HepG2 (cell line): ENCODE results near the gene SLC6A4. TPM values are rescaled to one million over a fixed set of nuclear protein-coding genes. Genes with fewer than 3 reads are reported as not detected.
A peak's percentile ranks its signal among the peaks of the same experiment; 100 is the strongest.

Experiments
- ATAC-seq: fragments of 200-7000 bp; cut with Tn5 transposase; 3 replicates; pipeline ENCODE4 v1.9.1; 2020; ENCODE audit warnings: mild to moderate bottlenecking, moderate library complexity
- BruUV-seq: library from RNA; stranded (reverse); fragments of 400-500 nt; replicated peaks from 2 replicates; lab custom pipeline; 2021; lab: Mats Ljungman, UMichigan
- CTCF ChIA-PET: fragments of 300-600 bp; formaldehyde crosslinking; extraction: SDS; loops from one replicate; lab custom pipeline; 2021; ENCODE audit warnings: low total read pairs, inconsistent platforms, low intra/inter-chr PET ratio; lab: Yijun Ruan, JAX
- POLR2A ChIA-PET: fragments of 350-600 bp; sonication (Branson Sonifier 250); formaldehyde crosslinking; loops from one replicate; lab custom pipeline; 2020; ENCODE audit warnings: antibody characterized with exemption, inconsistent platforms; lab: Yijun Ruan, JAX
- DNase-seq: peaks from one replicate; pipeline ENCODE4 v3.0.0-alpha.2; 2015; ENCODE audit warnings: low spot score
- FAIRE-seq: peaks from 3 replicates; lab custom pipeline; 2011; peaks lifted over from hg19 to GRCh38; lab: Jason Lieb, UNC
- H2AFZ ChIP-seq: one replicate; pipeline ENCODE4 v1.6.1; 2011; ENCODE audit warnings: low read length, inconsistent platforms
- H3K27ac ChIP-seq: fragments of 300-600 bp; 3 replicates; pipeline ENCODE4 v1.8.0; 2011; ENCODE audit warnings: mixed run types, mild to moderate bottlenecking, mixed read lengths, low read length, inconsistent platforms; ENCODE audit not compliant: insufficient read depth; ENCODE audit errors: extremely low read length
- H3K27me3 ChIP-seq, 2 experiments: fragments of 200-600 bp in 1 of 2; 2 replicates in 1 of 2; 3 replicates in 1 of 2; pipeline versions ENCODE4 v1.6.0 to v1.8.0; 2011; ENCODE audit warnings: low read length in 2 of 2, mild to moderate bottlenecking in 2 of 2, moderate library complexity in 2 of 2, inconsistent platforms in 1 of 2; ENCODE audit not compliant: insufficient read depth in 2 of 2, control insufficient read depth in 1 of 2
- H3K36me3 ChIP-seq, 2 experiments: fragments of 200-600 bp in 1 of 2; replicated peaks in 1 of 2; 2 replicates in 1 of 2; 3 replicates in 1 of 2; pipeline versions ENCODE4 v1.5.1 to v1.8.0; 2011; ENCODE audit warnings: low read length in 2 of 2, inconsistent platforms in 1 of 2; ENCODE audit not compliant: insufficient read depth in 2 of 2, control insufficient read depth in 1 of 2
- H3K4me1 ChIP-seq: 2 replicates; pipeline ENCODE4 v1.5.1; 2012; ENCODE audit warnings: low read length, inconsistent platforms; ENCODE audit not compliant: insufficient read depth
- H3K4me2 ChIP-seq: 2 replicates; pipeline ENCODE4 v1.6.0; 2011; ENCODE audit warnings: low read depth, low read length, inconsistent platforms
- H3K4me3 ChIP-seq, 3 experiments: fragments of 200-600 bp in 1 of 3; sonication (generic), shearing (Covaris generic) in 1 of 3; replicated peaks in 1 of 3; 2 replicates each; pipeline ENCODE4 v1.5.1; 2011 to 2016; ENCODE audit warnings: low read length in 3 of 3, inconsistent platforms in 2 of 3, low read depth in 2 of 3, mild to moderate bottlenecking in 2 of 3, control low read depth in 1 of 3, mixed read lengths in 1 of 3; ENCODE audit not compliant: insufficient read depth in 1 of 3
- H3K79me2 ChIP-seq: one replicate; pipeline ENCODE4 v1.6.1; 2011; ENCODE audit warnings: low read length, inconsistent platforms; ENCODE audit not compliant: insufficient read depth
- H3K9ac ChIP-seq: 2 replicates; pipeline ENCODE4 v1.6.0; 2011; ENCODE audit warnings: mild to moderate bottlenecking, low read depth, low read length, inconsistent platforms; ENCODE audit not compliant: insufficient read depth
- H3K9me3 ChIP-seq: 2 replicates; pipeline ENCODE4 v1.5.1; 2012; ENCODE audit warnings: mild to moderate bottlenecking, low read length
- H4K20me1 ChIP-seq: 2 replicates; pipeline ENCODE4 v1.6.0; 2011; ENCODE audit warnings: inconsistent platforms, mild to moderate bottlenecking, low read length, moderate library complexity; ENCODE audit not compliant: insufficient read depth
- AHDC1 ChIP-seq: sonication (generic); formaldehyde crosslinking; IDR thresholded peaks from 2 replicates; pipeline ENCODE4 v1.5.1; 2020; ENCODE audit warnings: mild to moderate bottlenecking, missing genetic modification reagents, borderline replicate concordance
- SALL1 ChIP-seq: sonication (generic); formaldehyde crosslinking; IDR thresholded peaks from 2 replicates; pipeline ENCODE4 v1.8.0; 2022; ENCODE audit warnings: mild to moderate bottlenecking, missing genetic modification reagents
- SPEN ChIP-seq: sonication (generic); formaldehyde crosslinking; IDR thresholded peaks from 2 replicates; pipeline ENCODE4 v1.5.1; 2020; ENCODE audit warnings: low read depth, mild to moderate bottlenecking, missing genetic modification reagents
- STAG1 ChIP-seq: sonication (generic); formaldehyde crosslinking; IDR thresholded peaks from 2 replicates; pipeline ENCODE4 v1.4.0; 2020; ENCODE audit warnings: missing genetic modification reagents
- WGBS: methylation state at CpG from one replicate; pipeline ENCODE4 v1.1.6; 2017; ENCODE audit warnings: low lambda C conversion rate; 5-methylcytosine and 5-hydroxymethylcytosine counted together
- in situ Hi-C: cut with HindIII; loops from 2 replicates; pipeline ENCODE4 v1.10.0; 2017; ENCODE audit warnings: low pct_unique_long_range_greater_than_20kb; ENCODE audit not compliant: extremely low pct_ligation_motif_present
- intact Hi-C: fragments of 100-400 bp; cut with micrococcal nuclease; formaldehyde crosslinking; loops from one replicate; pipeline ENCODE4 v1.10.0; 2022; ENCODE audit not compliant: unreplicated experiment
- polyA plus RNA-seq, 8 experiments: library from polyadenylated mRNA; depleted of rRNA in 3 of 8; stranded (reverse) in 7 of 8; unstranded in 1 of 8; fragments of >200 nt; fragmentation: Illumina TruSeq in 4 of 8; extraction: Trizol in 4 of 8; gene quantifications; 2 replicates each; pipeline versions ENCODE4 v1.2.1 to v1.2.3, GENCODE V29; 2011 to 2016; ENCODE audit warnings: low read depth in 4 of 8, missing spikeins in 1 of 8, mixed read lengths in 1 of 8; ENCODE audit not compliant: insufficient read depth in 1 of 8
- total RNA-seq, 5 experiments: library from RNA; depleted of rRNA; stranded (reverse); fragments of >200 nt; fragmentation: Illumina TruSeq; extraction: Trizol; gene quantifications; 2 replicates each; pipeline ENCODE4 v1.2.3, GENCODE V29; 2016; ENCODE audit warnings: low read depth in 1 of 5

SLC6A4 gene
- total and polyA plus RNA-seq, 2 of the 13 experiments (the other 11 are each of a cell fraction or from before 2014, with no cell fraction given), result 7.6 to 20.3 TPM

GRCh38 chr17:30221346-30221745 is 14.2 kb downstream of the SLC6A4 start (continued):
- no peak for TF ChIP-seq AHDC1 (CRISPR knock-in tag)
- no peak for TF ChIP-seq STAG1 (CRISPR knock-in tag)

GRCh38 chr17:30220414-30220813 is 15.1 kb downstream of the SLC6A4 start:
- Histone ChIP-seq H3K36me3 (no peaks in the 10 kb centered on the region; a peak in 1 of 5 replicates), H3K4me3 (no peak overlapping the region; a peak in 1 of 6 replicates), H3K27me3 (no peaks in the 10 kb centered on the region), H3K27ac (peak overlapping the region; percentile 50), H3K79me2 (no peaks in the 10 kb centered on the region), H4K20me1 (no peaks in the 10 kb centered on the region), H2AFZ (peak overlapping the region; percentile 42), H3K9ac (peak overlapping the region; percentile 49), H3K9me3 (no peaks in the 10 kb centered on the region), H3K4me1 (peaks cover 68% of the 10 kb centered on the region), H3K4me2 (peak overlapping the region; percentile 56)
- WGBS, result 79% methylated on average over 5 of the region's 5 CpGs
- TF ChIP-seq SPEN (no peak), SALL1 (CRISPR knock-in tag) (peak; percentile 29; the same call in 1 of the 2 replicates)
- POLR2A ChIA-PET, result interaction anchor here (1.1 kb wide), 1 partner anchor 14 kb away, joined by 3 read pairs; no protein-coding TSS in a partner anchor
- FAIRE-seq, result no peak
- ATAC-seq, result no peak
- in situ Hi-C loops (no loop called here), intact Hi-C loops (loop anchor here (10.0 kb wide), 1 partner anchor 46 kb away; no protein-coding TSS in a partner anchor)
- no peak for DNase-seq
- CTCF ChIA-PET, result no interaction called here
- no TSS peak for BruUV-seq
